Left ventricle myocardium superior (tissue), 1 donor: ENCODE data around the gene XDH. TPM values are rescaled to one million over a fixed set of nuclear protein-coding genes. Genes with fewer than 3 reads are reported as not detected.

ENCODE experiments used
- ATAC-seq: fragments of 200-7000 bp; cut with Tn5 transposase; one replicate; pipeline ENCODE4 v1.9.1; 2020; ENCODE audit warnings: mild to moderate bottlenecking, moderate library complexity
- DNase-seq: peaks from one replicate; pipeline ENCODE4 v3.0.0-alpha.2; 2020
- intact Hi-C: fragments of 100-400 bp; cut with micrococcal nuclease; formaldehyde crosslinking; loops from one replicate; pipeline ENCODE4 v1.11.0; 2022
- total RNA-seq: library from RNA; stranded (reverse); fragmentation: NEBNext Ultra II Directional; extraction: Animal tissue kit (Norgen Biotek cat#: 25700); gene quantifications from one replicate; pipeline ENCODE4 v1.2.1, GENCODE V29; 2021
- donor health status: DM: no; HTN: yes; CAD: no; lungs with severe emphysema.

The XDH gene
- total RNA-seq, 1 donor from 2014 or later, result not detected

GRCh38 chr2:31406593-31407385, 7.8 kb downstream of the XDH start:
- ATAC-seq (no peak), DNase-seq (no peak)
- intact Hi-C loops, result no loop called here

- intact Hi-C loops, result no loop called here
- no peak for DNase-seq
- ATAC-seq, result no peak
Observed at GRCh38 chr2:31404827-31405226, 9.7 kb downstream of the XDH start.

- intact Hi-C loops, result no loop called here
- ATAC-seq, result no peak
- DNase-seq, result no peak
Observed at GRCh38 chr2:31404302-31404701, 10.2 kb downstream of the XDH start.

GRCh38 chr2:31402388-31402787, 12.2 kb downstream of the XDH start:
- DNase-seq (no peak), ATAC-seq (no peak)
- intact Hi-C loops, result no loop called here

GRCh38 chr2:31401580-31401979, 13.0 kb downstream of the XDH start:
- intact Hi-C loops, result no loop called here
- DNase-seq (no peak), ATAC-seq (no peak)

- ATAC-seq, result no peak
- intact Hi-C loops, result no loop called here
- no peak for DNase-seq
Observed at GRCh38 chr2:31398881-31399280, 15.7 kb downstream of the XDH start.

- ATAC-seq, result peak; percentile 99
- peak; percentile 77 for DNase-seq
- intact Hi-C loops, result no loop called here
Observed at GRCh38 chr2:31397094-31397493, 17.4 kb downstream of the XDH start.

- intact Hi-C loops, result no loop called here
- DNase-seq (no peak), ATAC-seq (no peak)
Observed at GRCh38 chr2:31390324-31390723, 24.2 kb downstream of the XDH start.

- no peak for DNase-seq
- no peak for ATAC-seq
- intact Hi-C loops, result no loop called here
Observed at GRCh38 chr2:31388736-31389135, 25.8 kb downstream of the XDH start.

- DNase-seq (no peak), ATAC-seq (no peak)
- intact Hi-C loops, result no loop called here
Observed at GRCh38 chr2:31387850-31388249, 26.7 kb downstream of the XDH start.

- no peak for DNase-seq
- ATAC-seq, result no peak
- intact Hi-C loops, result no loop called here
Observed at GRCh38 chr2:31386648-31387047, 27.9 kb downstream of the XDH start.

- DNase-seq, result no peak
- ATAC-seq, result no peak
- intact Hi-C loops, result no loop called here
Observed at GRCh38 chr2:31386172-31386571, 28.4 kb downstream of the XDH start.

GRCh38 chr2:31384771-31385276, 29.7 kb downstream of the XDH start:
- DNase-seq (no peak), ATAC-seq (no peak)
- intact Hi-C loops, result no loop called here

- no peak for ATAC-seq
- intact Hi-C loops, result no loop called here
- DNase-seq, result no peak
Observed at GRCh38 chr2:31384351-31384750, 30.2 kb downstream of the XDH start.

- DNase-seq (no peak), ATAC-seq (no peak)
- intact Hi-C loops, result no loop called here
Observed at GRCh38 chr2:31383471-31384153, 30.9 kb downstream of the XDH start.

GRCh38 chr2:31382452-31383120, 32.0 kb downstream of the XDH start:
- DNase-seq (no peak), ATAC-seq (no peak)
- intact Hi-C loops, result no loop called here

- DNase-seq (no peak), ATAC-seq (no peak)
- intact Hi-C loops, result no loop called here
Observed at GRCh38 chr2:31381601-31382000, 32.9 kb downstream of the XDH start.

GRCh38 chr2:31380243-31380642, 34.3 kb downstream of the XDH start:
- ATAC-seq, result no peak
- no peak for DNase-seq
- intact Hi-C loops, result no loop called here

GRCh38 chr2:31379747-31380146, 34.8 kb downstream of the XDH start:
- intact Hi-C loops, result no loop called here
- ATAC-seq (no peak), DNase-seq (no peak)

GRCh38 chr2:31378791-31379501, 35.6 kb downstream of the XDH start:
- ATAC-seq, result no peak
- no peak for DNase-seq
- intact Hi-C loops, result no loop called here
